Measurements from ENCODE around the gene DDX60. TPM values are rescaled to one million over a fixed set of nuclear protein-coding genes. Genes with fewer than 3 reads are reported as not detected.

DDX60 gene
- total RNA-seq, 1 experiment from 2014 or later = 2.7 TPM

DNA sequence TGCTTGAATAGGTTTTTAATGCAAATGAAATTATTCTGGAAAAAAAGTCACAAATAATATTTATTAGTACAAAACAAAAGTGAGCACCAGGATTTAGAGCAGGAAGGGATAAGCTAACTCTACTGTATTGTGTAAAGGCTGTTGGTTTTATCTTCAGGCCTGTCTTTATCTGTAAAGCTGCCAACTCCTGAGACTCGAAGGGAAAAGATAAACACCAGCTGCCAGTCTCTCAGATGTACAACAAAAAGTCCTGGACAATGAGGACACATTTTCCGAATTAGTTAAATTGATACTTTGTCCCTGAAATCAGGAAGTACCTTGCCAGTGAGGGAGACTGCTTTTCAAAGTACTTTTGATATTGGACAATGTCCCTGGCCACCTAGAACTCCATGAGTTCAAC is 8.8 kb downstream of the DDX60 start:
- TF ChIP-seq ZNF232 (CRISPR knock-in tag; IDR thresholded peaks at IDR 0.05) = no peak
- no peak for TF ChIP-seq EMX1 (CRISPR knock-in tag; IDR thresholded peaks at IDR 0.05)
- TF ChIP-seq SP1 (CRISPR knock-in tag; conservative IDR thresholded peaks at IDR 0.05) = no peak
- no peak for TF ChIP-seq RELA (CRISPR knock-in tag; IDR thresholded peaks at IDR 0.05; ENCODE audit: borderline replicate concordance)
- ChIA-PET POLR2A (no interaction called here), CTCF (no interaction called here)
- ATAC-seq (no peak), DNase-seq (ENCODE audit: low spot score) (no peak)
- H3K27ac Mint-ChIP-seq = no peak overlapping the region
- peaks cover 11% of the 10 kb centered on the region for H3K4me1 Mint-ChIP-seq
- H3K4me3 Mint-ChIP-seq = no peak overlapping the region
- H3K27me3 Mint-ChIP-seq (ENCODE audit: low read depth) = no peaks in the 10 kb centered on the region
- H3K36me3 Mint-ChIP-seq = no peaks in the 10 kb centered on the region
- H3K9me3 Mint-ChIP-seq = no peaks in the 10 kb centered on the region

DNA sequence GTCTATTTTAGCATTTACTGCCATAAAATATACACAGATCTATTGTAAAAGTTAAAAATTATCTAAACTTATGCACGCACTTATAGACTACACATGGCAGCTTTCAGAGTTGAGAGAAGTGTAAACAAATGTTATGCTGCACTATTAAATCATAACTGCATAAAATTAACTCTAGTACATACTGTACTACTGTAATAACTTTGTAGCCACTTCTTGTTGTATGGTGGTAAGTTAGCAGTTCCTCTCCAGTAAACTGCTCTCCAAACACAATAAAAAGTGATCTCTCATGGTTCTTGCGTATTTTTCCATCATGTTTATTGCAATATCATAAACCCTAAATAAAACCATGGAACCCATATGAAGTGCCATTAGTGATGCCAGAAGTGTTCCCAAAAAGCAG is 9.6 kb downstream of the DDX60 start:
- Mint-ChIP-seq H3K4me1 (peaks cover 6% of the 10 kb centered on the region), H3K27me3 (ENCODE audit: low read depth) (no peaks in the 10 kb centered on the region), H3K36me3 (no peaks in the 10 kb centered on the region), H3K27ac (no peak overlapping the region), H3K9me3 (no peaks in the 10 kb centered on the region), H3K4me3 (no peak overlapping the region)
- ATAC-seq (no peak), DNase-seq (ENCODE audit: low spot score) (no peak)
- POLR2A ChIA-PET = no interaction called here
- CTCF ChIA-PET = no interaction called here
- no peak for TF ChIP-seq JUN (CRISPR knock-in tag; IDR thresholded peaks at IDR 0.05)
- TF ChIP-seq FOXK1 (CRISPR knock-in tag; IDR thresholded peaks at IDR 0.05) = no peak
- TF ChIP-seq NR3C1 (CRISPR knock-in tag; conservative IDR thresholded peaks at IDR 0.05; ENCODE audit: low read depth) = no peak
- no peak for TF ChIP-seq TEAD4 (CRISPR knock-in tag; IDR thresholded peaks at IDR 0.05)
- TF ChIP-seq HMGA2 (CRISPR knock-in tag; IDR thresholded peaks at IDR 0.05) = no peak
- TF ChIP-seq, protein P1, sequence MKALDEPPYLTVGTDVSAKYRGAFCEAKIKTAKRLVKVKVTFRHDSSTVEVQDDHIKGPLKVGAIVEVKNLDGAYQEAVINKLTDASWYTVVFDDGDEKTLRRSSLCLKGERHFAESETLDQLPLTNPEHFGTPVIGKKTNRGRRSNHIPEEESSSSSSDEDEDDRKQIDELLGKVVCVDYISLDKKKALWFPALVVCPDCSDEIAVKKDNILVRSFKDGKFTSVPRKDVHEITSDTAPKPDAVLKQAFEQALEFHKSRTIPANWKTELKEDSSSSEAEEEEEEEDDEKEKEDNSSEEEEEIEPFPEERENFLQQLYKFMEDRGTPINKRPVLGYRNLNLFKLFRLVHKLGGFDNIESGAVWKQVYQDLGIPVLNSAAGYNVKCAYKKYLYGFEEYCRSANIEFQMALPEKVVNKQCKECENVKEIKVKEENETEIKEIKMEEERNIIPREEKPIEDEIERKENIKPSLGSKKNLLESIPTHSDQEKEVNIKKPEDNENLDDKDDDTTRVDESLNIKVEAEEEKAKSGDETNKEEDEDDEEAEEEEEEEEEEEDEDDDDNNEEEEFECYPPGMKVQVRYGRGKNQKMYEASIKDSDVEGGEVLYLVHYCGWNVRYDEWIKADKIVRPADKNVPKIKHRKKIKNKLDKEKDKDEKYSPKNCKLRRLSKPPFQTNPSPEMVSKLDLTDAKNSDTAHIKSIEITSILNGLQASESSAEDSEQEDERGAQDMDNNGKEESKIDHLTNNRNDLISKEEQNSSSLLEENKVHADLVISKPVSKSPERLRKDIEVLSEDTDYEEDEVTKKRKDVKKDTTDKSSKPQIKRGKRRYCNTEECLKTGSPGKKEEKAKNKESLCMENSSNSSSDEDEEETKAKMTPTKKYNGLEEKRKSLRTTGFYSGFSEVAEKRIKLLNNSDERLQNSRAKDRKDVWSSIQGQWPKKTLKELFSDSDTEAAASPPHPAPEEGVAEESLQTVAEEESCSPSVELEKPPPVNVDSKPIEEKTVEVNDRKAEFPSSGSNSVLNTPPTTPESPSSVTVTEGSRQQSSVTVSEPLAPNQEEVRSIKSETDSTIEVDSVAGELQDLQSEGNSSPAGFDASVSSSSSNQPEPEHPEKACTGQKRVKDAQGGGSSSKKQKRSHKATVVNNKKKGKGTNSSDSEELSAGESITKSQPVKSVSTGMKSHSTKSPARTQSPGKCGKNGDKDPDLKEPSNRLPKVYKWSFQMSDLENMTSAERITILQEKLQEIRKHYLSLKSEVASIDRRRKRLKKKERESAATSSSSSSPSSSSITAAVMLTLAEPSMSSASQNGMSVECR (CRISPR knock-in tag; IDR thresholded peaks at IDR 0.05; ENCODE audit: borderline replicate concordance) = no peak
- TF ChIP-seq FOXJ3 (CRISPR knock-in tag; IDR thresholded peaks at IDR 0.05; ENCODE audit: borderline replicate concordance) = no peak
- no peak for TF ChIP-seq ZNF671 (CRISPR knock-in tag; IDR thresholded peaks at IDR 0.05)
- no peak for TF ChIP-seq SOX15 (CRISPR knock-in tag; IDR thresholded peaks at IDR 0.05)
- TF ChIP-seq ZNF317 (CRISPR knock-in tag; IDR thresholded peaks at IDR 0.05; ENCODE audit: borderline replicate concordance, low read depth) = no peak
- TF ChIP-seq, protein P2, sequence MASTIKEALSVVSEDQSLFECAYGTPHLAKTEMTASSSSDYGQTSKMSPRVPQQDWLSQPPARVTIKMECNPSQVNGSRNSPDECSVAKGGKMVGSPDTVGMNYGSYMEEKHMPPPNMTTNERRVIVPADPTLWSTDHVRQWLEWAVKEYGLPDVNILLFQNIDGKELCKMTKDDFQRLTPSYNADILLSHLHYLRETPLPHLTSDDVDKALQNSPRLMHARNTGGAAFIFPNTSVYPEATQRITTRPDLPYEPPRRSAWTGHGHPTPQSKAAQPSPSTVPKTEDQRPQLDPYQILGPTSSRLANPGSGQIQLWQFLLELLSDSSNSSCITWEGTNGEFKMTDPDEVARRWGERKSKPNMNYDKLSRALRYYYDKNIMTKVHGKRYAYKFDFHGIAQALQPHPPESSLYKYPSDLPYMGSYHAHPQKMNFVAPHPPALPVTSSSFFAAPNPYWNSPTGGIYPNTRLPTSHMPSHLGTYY (CRISPR knock-in tag; IDR thresholded peaks at IDR 0.05) = no peak

DNA sequence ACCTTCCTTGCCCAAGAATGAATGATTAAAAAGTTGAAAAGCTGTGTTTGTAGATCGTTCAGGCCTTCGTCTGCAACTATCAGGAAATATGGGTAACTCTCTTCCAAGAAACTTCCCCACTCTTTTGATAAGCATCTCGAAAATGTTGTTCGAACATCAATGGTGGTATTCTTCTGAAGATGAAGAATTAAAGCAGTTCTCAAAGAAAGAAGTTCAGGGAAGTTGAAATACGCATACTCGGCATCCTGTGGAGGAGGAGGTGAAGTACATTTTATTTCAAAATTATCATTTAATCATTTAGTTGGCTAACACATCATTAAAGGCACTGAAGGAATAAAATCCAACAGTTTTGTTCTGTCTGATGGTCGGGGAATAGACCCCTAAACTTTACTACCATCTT is 12.1 kb downstream of the DDX60 start:
- Mint-ChIP-seq H3K9me3 (no peaks in the 10 kb centered on the region), H3K36me3 (no peaks in the 10 kb centered on the region), H3K27ac (no peak overlapping the region), H3K27me3 (ENCODE audit: low read depth) (no peaks in the 10 kb centered on the region), H3K4me1 (peaks cover 6% of the 10 kb centered on the region), H3K4me3 (no peak overlapping the region)
- ChIA-PET CTCF (no interaction called here), POLR2A (no interaction called here)
- no peak for DNase-seq (ENCODE audit: low spot score)
- ATAC-seq = no peak
- TF ChIP-seq TCF7 (CRISPR knock-in tag; IDR thresholded peaks at IDR 0.05; ENCODE audit: low read depth) (no peak), SMAD4 (CRISPR knock-in tag; IDR thresholded peaks at IDR 0.05) (no peak), ETV6 (CRISPR knock-in tag; IDR thresholded peaks at IDR 0.05) (no peak), TEAD1 (CRISPR knock-in tag; IDR thresholded peaks at IDR 0.05) (no peak)
- TF ChIP-seq, protein P3, sequence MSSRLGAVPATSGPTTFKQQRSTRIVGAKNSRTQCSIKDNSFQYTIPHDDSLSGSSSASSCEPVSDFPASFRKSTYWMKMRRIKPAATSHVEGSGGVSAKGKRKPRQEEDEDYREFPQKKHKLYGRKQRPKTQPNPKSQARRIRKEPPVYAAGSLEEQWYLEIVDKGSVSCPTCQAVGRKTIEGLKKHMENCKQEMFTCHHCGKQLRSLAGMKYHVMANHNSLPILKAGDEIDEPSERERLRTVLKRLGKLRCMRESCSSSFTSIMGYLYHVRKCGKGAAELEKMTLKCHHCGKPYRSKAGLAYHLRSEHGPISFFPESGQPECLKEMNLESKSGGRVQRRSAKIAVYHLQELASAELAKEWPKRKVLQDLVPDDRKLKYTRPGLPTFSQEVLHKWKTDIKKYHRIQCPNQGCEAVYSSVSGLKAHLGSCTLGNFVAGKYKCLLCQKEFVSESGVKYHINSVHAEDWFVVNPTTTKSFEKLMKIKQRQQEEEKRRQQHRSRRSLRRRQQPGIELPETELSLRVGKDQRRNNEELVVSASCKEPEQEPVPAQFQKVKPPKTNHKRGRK (CRISPR knock-in tag; IDR thresholded peaks at IDR 0.05; ENCODE audit: borderline replicate concordance) = no peak
- TF ChIP-seq, protein P4, sequence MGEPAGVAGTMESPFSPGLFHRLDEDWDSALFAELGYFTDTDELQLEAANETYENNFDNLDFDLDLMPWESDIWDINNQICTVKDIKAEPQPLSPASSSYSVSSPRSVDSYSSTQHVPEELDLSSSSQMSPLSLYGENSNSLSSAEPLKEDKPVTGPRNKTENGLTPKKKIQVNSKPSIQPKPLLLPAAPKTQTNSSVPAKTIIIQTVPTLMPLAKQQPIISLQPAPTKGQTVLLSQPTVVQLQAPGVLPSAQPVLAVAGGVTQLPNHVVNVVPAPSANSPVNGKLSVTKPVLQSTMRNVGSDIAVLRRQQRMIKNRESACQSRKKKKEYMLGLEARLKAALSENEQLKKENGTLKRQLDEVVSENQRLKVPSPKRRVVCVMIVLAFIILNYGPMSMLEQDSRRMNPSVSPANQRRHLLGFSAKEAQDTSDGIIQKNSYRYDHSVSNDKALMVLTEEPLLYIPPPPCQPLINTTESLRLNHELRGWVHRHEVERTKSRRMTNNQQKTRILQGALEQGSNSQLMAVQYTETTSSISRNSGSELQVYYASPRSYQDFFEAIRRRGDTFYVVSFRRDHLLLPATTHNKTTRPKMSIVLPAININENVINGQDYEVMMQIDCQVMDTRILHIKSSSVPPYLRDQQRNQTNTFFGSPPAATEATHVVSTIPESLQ (CRISPR knock-in tag; IDR thresholded peaks at IDR 0.05) = no peak
- TF ChIP-seq, protein P5, sequence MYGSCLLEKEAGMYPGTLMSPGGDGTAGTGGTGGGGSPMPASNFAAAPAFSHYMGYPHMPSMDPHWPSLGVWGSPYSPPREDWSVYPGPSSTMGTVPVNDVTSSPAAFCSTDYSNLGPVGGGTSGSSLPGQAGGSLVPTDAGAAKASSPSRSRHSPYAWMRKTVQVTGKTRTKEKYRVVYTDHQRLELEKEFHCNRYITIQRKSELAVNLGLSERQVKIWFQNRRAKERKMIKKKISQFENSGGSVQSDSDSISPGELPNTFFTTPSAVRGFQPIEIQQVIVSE (CRISPR knock-in tag; IDR thresholded peaks at IDR 0.05; ENCODE audit: borderline replicate concordance) = no peak
- TF ChIP-seq, protein P6, sequence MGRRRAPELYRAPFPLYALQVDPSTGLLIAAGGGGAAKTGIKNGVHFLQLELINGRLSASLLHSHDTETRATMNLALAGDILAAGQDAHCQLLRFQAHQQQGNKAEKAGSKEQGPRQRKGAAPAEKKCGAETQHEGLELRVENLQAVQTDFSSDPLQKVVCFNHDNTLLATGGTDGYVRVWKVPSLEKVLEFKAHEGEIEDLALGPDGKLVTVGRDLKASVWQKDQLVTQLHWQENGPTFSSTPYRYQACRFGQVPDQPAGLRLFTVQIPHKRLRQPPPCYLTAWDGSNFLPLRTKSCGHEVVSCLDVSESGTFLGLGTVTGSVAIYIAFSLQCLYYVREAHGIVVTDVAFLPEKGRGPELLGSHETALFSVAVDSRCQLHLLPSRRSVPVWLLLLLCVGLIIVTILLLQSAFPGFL (CRISPR knock-in tag; IDR thresholded peaks at IDR 0.05; ENCODE audit: borderline replicate concordance) = no peak
- TF ChIP-seq, protein P7, sequence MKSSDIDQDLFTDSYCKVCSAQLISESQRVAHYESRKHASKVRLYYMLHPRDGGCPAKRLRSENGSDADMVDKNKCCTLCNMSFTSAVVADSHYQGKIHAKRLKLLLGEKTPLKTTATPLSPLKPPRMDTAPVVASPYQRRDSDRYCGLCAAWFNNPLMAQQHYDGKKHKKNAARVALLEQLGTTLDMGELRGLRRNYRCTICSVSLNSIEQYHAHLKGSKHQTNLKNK (CRISPR knock-in tag; IDR thresholded peaks at IDR 0.05) = no peak
